ENCODE measurements around the gene U2AF2.

The U2AF2 gene

DNA sequence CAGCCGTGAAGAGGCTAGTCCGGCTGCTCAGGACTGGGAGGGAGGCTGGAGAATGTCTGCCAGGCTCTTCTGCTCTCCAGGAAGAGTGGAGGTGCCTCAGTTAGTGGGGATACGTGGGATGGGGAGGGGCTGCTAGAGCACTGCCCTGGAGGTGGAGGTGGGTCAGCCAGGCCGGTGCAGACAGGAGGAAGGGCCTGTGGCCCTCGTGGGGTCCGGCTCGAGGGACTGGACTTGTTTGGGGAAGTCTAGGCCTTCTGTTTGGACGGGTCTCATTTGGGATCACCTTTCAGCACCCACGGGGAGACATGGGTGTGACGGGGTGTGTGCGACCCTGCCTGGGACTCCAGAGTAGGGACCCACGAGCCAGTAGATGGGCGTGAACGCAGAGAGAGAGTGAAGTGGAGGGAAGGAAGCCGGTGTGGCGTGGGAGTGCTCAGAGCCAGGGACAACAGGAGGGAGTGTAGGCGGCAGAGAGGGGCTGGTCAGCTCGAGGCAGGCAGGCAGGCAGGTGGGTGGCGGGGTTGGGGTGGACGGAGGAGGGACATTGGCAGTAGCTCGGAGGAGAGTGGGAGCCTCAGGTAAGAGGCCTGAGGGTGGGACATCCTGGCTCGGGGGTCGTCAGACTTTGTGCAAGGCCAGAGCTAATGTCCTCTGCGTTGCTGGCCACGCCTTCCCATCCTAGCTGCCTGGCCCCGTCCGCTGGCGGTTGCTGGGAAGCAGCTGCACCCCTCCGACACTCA is 31.6 kb downstream of the U2AF2 start:
- H3K4me3 ChIP-seq (ENCODE audit: low read length), result no peak overlapping the region
- TF ChIP-seq ZNF274 (IDR thresholded peaks at IDR 0.05; ENCODE audit: low read depth, low read length), result no peak

DNA sequence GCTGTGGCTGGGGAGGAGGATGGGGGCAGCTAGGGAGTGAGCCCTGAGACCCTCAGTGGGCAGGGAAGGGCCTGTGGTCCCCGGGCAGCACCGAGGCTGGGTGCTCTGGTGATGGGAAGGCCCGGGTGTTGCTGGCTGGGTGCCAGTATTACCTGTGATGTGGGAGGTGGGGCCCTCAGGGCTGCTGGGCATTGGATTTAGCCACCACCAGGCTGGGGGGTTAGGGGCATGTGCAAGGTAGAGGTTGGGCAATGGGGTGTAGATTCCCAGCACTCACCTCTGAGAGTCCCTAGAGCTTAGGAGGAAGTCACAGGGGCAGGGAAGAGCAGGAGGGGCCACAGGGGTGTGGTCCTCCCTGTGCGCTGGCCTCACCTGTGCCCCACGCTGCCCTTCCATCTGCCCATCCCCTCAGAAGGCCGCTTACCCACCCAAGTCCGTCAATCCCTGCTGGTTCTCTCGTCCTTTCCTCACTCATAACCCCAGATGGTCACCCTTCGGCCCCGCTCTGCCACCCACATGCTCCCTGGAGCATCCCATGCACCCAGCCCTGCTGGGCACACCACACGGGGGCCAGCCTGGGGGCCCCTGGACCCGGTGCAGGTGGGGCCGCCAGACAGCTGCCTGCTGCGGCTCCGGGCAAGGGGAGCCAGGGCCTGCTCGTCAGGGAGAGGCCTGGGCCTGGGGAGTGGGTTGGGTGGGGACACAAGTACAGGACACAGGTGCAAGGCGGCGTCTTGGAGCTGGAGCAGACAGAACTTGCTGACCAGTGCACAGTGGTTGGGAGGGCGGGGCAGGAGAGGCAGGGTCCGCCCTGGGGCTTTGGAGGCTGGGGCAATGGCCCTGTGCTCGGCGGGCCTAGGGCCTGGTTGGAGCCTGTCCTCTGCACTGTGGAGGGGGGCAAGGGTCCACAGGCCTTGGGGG is 32.7 kb downstream of the U2AF2 start:
- TF ChIP-seq ZNF274 (IDR thresholded peaks at IDR 0.05; ENCODE audit: low read depth, low read length), result no peak
- no peak overlapping the region for H3K4me3 ChIP-seq (ENCODE audit: low read length)

DNA sequence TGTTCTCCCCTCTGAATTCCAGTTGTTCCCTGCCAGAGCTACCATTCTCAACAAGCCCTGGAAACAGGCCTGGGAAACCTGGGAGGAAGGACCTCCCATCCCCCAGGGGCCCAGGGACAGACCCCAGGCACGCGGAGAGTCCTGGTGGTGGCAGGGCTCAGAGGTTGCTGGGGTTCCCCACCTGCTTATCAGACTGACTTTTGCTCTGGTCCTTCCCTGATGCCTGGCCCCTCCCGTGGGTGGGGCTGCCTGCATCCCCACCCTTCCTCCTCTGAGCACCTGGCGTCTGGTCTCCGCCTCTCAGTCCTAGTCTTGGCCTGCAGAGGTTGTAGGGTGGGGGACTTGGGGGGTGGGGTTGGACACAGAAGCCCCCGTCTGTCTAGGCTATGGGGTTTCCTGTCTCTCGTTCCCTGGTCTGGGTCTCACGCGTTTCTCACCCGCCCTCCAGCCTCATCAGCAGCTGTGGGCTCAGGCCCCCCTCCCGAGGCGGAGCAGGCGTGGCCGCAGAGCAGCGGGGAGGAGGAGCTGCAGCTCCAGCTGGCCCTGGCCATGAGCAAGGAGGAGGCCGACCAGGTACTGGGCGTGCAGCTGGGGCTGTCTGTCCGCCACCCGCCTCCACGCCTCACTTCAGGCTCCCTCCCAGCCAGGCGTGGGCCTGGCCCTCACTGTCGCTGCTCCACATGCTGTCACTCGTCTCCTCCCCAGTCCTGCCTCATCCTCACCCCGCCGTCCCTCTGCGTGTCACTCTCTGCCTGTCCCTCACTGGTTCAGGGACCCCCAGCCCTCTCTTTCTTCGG is 33.8 kb downstream of the U2AF2 start:
- no peak for TF ChIP-seq ZNF274 (IDR thresholded peaks at IDR 0.05; ENCODE audit: low read depth, low read length)
- no peak overlapping the region for H3K4me3 ChIP-seq (ENCODE audit: low read length)

DNA sequence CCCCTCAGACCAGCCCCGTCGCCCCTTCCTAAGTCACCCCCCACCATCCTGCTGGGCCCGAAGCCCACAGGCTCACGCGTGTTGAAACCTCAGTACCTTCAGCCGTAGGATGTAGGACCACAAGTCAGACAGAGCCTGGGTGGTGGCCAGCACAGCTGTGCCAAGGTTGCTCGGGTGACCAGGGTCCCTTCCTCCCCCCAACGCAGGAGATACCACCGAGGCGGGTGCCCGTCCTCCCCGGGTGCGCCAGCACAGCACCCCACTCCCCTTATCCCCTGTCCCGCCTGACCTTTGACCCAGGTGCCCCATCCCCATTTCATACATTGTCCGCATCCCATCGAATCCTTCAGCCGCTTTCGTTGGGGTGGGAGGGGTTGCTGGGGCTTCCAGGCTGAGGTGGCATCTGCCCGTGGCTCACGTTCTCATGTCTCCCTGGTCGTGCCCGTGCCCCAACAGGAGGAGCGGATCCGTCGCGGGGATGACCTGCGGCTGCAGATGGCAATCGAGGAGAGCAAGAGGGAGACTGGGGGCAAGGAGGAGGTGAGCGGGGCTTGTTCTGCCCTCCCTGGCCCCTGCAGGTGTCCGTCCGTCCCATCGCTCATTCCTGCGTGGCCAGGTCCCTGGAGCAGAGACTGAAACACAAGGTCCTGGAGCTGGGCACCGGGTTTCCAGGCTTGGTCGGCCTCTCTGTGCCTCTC is 34.7 kb downstream of the U2AF2 start:
- TF ChIP-seq ZNF274 (IDR thresholded peaks at IDR 0.05; ENCODE audit: low read depth, low read length), result no peak
- no peak overlapping the region for H3K4me3 ChIP-seq (ENCODE audit: low read length)

DNA sequence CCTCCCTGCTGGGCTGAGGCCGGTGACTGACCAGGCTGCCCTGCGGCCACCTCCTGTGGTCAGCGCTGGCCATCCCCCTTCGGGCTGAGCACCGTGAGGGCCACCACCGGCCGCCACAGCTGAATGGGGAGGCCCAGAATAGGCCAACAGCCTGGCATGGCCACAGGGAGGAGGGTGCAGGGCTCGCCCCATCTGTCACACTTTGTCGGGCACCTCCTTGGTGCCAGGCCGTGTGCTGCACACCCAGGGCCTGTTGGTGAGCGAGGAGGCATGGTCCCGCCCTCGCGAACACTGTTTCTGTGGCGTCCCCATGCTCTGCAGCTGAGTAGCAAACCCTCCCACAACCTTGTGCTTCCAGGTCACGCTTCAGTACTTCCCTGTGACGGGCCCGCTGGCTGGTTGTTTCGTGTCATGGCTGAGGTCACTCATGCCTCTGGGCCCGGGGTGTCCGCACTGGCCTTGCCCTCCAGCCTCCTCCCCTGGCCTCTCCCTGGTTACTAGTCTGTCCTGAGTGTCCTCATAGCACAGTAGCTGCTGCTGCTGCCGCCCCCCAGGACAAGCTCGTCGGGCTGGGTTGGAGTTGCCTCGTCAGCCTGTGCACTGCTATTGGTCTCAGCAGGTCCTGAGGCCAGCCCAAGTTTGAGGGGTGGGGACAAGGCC is 35.4 kb downstream of the U2AF2 start:
- H3K4me3 ChIP-seq (ENCODE audit: low read length), result no peak overlapping the region
- no peak for TF ChIP-seq ZNF274 (IDR thresholded peaks at IDR 0.05; ENCODE audit: low read depth, low read length)

DNA sequence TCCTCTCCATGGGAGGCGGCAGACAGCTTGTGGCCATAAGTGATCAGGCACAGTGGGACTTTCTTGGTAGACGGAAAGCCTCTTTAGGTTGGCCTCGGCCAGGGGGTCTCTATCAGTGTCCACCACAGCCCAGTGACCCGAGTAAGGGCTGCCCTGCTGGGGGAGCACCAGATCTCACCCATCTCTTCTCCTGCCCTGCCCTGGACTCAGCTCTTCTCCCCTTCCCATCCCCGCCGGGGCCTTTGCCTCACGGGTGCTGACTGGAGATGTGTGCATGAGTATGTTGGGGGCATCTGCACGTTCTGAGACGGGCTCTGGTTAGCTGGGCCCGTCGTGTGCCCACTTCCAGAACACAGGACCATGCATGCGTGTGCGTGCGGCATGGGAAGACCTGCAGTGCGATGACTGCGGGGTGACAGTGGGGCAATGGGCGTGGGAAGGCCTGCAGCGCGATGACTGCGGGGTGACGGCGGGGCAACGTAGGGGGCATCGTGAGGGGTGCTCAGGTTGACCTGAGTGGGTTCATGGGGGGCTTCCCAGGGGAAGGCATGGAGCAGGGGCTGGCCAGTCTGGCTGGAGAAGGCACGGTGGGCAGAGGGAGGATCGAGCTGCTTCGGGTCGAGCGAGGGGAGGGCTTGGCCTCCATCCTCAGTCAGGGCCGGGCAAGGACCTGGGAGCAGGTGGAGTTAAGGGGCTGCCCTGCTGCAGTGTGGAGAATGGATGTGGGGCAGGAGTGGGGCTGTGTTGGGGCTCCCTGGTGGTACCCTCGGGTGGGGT is 36.1 kb downstream of the U2AF2 start:
- no peak overlapping the region for H3K4me3 ChIP-seq (ENCODE audit: low read length)
- no peak for TF ChIP-seq ZNF274 (IDR thresholded peaks at IDR 0.05; ENCODE audit: low read depth, low read length)

DNA sequence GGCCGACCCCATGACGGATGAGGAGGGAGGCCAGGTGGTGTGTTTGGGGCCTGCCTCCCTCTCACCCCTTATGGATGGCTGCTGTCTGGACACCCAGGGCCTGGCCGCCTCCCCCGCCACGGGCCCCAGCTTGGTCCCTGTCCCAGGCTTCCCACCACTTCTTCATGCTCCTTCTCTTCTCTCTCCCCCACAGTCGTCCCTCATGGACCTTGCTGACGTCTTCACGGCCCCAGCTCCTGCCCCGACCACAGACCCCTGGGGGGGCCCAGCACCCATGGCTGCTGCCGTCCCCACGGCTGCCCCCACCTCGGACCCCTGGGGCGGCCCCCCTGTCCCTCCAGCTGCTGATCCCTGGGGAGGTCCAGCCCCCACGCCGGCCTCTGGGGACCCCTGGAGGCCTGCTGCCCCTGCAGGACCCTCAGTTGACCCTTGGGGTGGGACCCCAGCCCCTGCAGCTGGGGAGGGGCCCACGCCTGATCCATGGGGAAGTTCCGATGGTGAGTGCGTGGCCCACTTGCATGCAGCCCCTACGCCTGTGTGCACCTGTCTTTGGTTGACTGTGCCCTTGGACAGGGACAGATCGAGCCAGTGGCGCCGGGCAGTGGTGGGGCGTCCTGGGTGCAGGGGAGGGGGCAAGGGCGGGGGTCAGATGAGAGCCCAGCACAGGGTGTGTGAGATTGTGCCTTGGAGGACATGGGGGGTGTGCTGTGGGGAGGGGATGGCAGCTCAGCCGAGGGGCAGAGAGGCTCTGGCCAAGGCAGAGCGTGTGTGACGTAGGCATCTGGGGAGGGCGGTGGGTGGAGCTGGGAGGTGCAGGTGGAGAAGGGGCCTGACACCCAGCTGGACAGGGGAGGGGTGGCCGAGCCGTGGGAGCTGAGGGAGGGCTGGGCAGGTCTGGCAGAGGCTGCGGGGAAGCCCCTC is 37.0 kb downstream of the U2AF2 start:
- H3K4me3 ChIP-seq (ENCODE audit: low read length), result no peak overlapping the region
- no peak for TF ChIP-seq ZNF274 (IDR thresholded peaks at IDR 0.05; ENCODE audit: low read depth, low read length)

DNA sequence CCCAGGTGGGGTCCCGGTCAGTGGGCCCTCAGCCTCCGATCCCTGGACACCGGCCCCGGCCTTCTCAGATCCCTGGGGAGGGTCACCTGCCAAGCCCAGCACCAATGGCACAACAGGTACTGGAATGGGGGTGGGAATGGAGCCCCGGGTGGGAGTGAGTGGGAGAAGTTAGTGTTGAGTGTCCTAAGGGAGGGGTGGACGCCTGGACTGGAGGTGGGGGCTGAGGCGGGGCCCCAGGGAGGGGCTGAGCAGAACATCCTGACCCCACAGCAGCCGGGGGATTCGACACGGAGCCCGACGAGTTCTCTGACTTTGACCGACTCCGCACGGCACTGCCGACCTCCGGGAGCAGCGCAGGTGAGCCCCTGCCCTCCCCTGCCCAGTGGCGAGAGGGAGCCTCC is 37.8 kb downstream of the U2AF2 start:
- no peak overlapping the region for H3K4me3 ChIP-seq (ENCODE audit: low read length)
- TF ChIP-seq ZNF274 (IDR thresholded peaks at IDR 0.05; ENCODE audit: low read depth, low read length), result no peak

DNA sequence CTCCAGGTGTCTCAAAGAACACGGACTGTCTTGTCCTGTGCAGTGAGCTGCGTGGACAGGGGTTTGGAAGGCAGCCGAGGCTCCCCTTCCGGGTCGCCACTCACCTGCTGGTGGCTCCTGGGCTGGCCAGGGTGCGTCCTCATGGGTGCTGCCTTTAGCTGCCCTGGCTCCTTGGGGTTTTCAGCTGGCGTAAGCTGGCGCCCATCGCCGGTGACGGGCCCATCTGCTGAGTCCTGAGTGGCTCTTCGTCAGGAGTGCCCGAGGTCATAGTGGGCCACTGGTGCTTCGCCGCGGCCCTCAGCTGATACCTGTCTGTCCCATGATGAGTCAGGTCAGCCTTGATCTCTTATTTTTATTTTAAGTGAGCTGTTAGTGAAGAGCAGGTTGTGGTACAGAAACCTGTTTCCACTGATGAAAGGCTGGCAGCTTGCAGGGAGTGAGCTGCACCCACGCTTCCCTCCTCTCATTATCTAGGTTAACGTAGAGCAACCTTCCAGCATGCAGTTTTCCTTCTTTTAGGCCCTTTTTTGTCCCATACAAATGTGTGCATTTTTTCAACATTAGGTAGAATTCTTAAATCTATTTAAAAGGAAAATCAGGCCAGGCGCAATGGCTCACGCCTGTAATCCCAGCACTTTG is 38.6 kb downstream of the U2AF2 start:
- no peak for TF ChIP-seq ZNF274 (IDR thresholded peaks at IDR 0.05; ENCODE audit: low read depth, low read length)
- H3K4me3 ChIP-seq (ENCODE audit: low read length), result no peak overlapping the region

DNA sequence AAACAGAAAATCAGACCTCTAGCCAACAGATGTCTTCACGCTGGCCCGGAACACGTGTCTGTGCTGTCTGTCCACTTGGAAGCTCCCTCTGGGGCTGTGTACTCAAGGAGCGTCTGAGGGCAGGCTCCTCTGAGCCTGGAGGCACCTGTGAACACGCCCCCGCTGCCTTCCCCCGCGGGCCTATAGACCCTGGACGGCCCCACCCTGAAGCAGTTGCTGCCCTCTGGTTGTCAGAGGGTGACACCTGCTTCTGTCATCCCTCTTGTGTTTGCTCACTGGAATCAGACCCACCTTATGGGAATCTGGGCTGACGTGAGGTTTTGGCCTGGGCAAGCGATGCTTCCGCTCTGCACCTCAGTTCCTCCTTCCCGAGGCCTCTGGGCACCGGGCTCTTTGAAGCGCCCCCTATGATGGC is 39.4 kb downstream of the U2AF2 start:
- no peak for TF ChIP-seq ZNF274 (IDR thresholded peaks at IDR 0.05; ENCODE audit: low read depth, low read length)
- no peak overlapping the region for H3K4me3 ChIP-seq (ENCODE audit: low read length)

Data from GM08714 (cell line).